Activated naive CD8-positive, alpha-beta T cell treated with anti-CD3 and anti-CD28 coated beads for 36 hours (primary cell): ENCODE measurements around the gene KCNMA1. TPM values are rescaled to one million over a fixed set of nuclear protein-coding genes. Genes with fewer than 3 reads are reported as not detected.

ENCODE experiments used
- DNase-seq: peaks from one replicate; pipeline ENCODE4 v3.0.0; 2021
- H3K27ac Mint-ChIP-seq: one replicate; pipeline ENCODE4 v1.8.0; 2022; ENCODE audit warnings: mild to moderate bottlenecking, moderate library complexity, mixed read lengths
- H3K27me3 Mint-ChIP-seq: one replicate; pipeline ENCODE4 v1.8.0; 2022; ENCODE audit warnings: mild to moderate bottlenecking, mixed read lengths
- H3K36me3 Mint-ChIP-seq: one replicate; pipeline ENCODE4 v1.8.0; 2021; ENCODE audit warnings: mild to moderate bottlenecking, mixed read lengths
- H3K4me1 Mint-ChIP-seq: one replicate; pipeline ENCODE4 v1.8.0; 2021; ENCODE audit warnings: mixed read lengths
- H3K4me3 Mint-ChIP-seq: one replicate; pipeline ENCODE4 v1.8.0; 2022; ENCODE audit warnings: mild to moderate bottlenecking, moderate library complexity, mixed read lengths
- H3K9me3 Mint-ChIP-seq: one replicate; pipeline ENCODE4 v1.8.0; 2022; ENCODE audit warnings: mixed read lengths
- total RNA-seq, 2 experiments: library from RNA; stranded (reverse); gene quantifications; one replicate each; pipeline ENCODE4 v1.2.3, GENCODE V29; 2021

Gene KCNMA1
- total RNA-seq, 2 experiments from 2014 or later, result not detected

DNA sequence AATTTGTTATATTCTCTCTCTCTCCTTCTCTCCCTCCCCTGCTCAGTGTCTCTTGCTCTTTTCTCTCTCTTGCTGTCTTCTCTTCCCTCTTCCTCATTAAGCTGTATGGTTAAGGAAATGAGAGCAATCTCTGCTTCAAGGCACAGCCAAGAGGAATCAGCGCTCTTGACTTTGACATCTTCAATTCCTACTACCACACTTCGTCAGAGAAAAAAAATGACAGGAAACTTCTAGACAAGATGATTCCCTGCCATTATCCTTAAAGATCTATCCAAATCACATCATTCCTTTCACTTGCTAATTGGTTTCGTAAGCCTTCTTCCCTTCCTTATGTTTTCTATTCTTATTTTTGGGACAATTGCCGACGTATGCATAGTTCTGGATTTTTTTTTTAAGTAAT, 425.0 kb downstream of the KCNMA1 start:
- Mint-ChIP-seq H3K4me1 (no peaks in the 10 kb centered on the region), H3K9me3 (no peaks in the 10 kb centered on the region), H3K36me3 (no peaks in the 10 kb centered on the region), H3K4me3 (no peak overlapping the region), H3K27ac (no peak overlapping the region), H3K27me3 (peaks cover 5% of the 10 kb centered on the region)
- no peak for DNase-seq

DNA sequence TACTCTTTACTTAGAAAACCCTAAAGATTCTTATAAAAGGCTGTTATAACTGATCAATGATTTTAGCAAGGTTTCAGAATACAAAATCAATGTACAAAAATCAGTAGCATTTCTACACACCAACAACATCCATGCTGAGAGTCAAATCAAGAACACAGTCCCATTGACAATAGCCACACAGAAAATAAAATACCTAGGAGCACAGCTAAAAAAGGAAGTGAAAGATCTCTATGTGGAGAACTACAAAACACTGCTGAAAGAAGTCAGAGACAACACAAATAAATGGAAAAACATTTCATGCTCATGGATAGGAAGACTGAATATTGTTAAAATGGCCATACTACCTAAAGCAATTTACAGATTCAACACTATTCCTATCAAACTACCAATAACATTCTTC, 427.0 kb downstream of the KCNMA1 start:
- no peak for DNase-seq
- no peak overlapping the region for H3K27ac Mint-ChIP-seq
- H3K4me1 Mint-ChIP-seq, result no peaks in the 10 kb centered on the region
- H3K36me3 Mint-ChIP-seq, result no peaks in the 10 kb centered on the region
- H3K9me3 Mint-ChIP-seq, result no peaks in the 10 kb centered on the region
- no peak overlapping the region for H3K4me3 Mint-ChIP-seq
- H3K27me3 Mint-ChIP-seq, result peaks cover 5% of the 10 kb centered on the region

- Mint-ChIP-seq H3K36me3 (no peaks in the 10 kb centered on the region), H3K4me3 (no peak overlapping the region), H3K4me1 (no peaks in the 10 kb centered on the region), H3K27me3 (peaks cover 11% of the 10 kb centered on the region), H3K27ac (no peak overlapping the region), H3K9me3 (no peaks in the 10 kb centered on the region)
- no peak for DNase-seq
These were observed 428.8 kb downstream of the KCNMA1 start for GRCh38 chr10:77208684-77209256.

- DNase-seq, result no peak
- no peaks in the 10 kb centered on the region for H3K4me1 Mint-ChIP-seq
- H3K4me3 Mint-ChIP-seq, result no peak overlapping the region
- H3K27me3 Mint-ChIP-seq, result peaks cover 18% of the 10 kb centered on the region
- no peaks in the 10 kb centered on the region for H3K36me3 Mint-ChIP-seq
- H3K9me3 Mint-ChIP-seq, result no peaks in the 10 kb centered on the region
- no peak overlapping the region for H3K27ac Mint-ChIP-seq
These were observed 429.8 kb downstream of the KCNMA1 start for GRCh38 chr10:77207828-77208185.

- no peaks in the 10 kb centered on the region for H3K4me1 Mint-ChIP-seq
- H3K4me3 Mint-ChIP-seq, result no peak overlapping the region
- H3K9me3 Mint-ChIP-seq, result no peaks in the 10 kb centered on the region
- no peak overlapping the region for H3K27ac Mint-ChIP-seq
- H3K36me3 Mint-ChIP-seq, result no peaks in the 10 kb centered on the region
- no peak for DNase-seq
- peaks cover 20% of the 10 kb centered on the region for H3K27me3 Mint-ChIP-seq
These were observed 430.3 kb downstream of the KCNMA1 start for GRCh38 chr10:77207182-77207827.

GRCh38 chr10:77205135-77205534, 432.5 kb downstream of the KCNMA1 start:
- H3K36me3 Mint-ChIP-seq, result no peaks in the 10 kb centered on the region
- no peak for DNase-seq
- H3K4me1 Mint-ChIP-seq, result no peaks in the 10 kb centered on the region
- no peaks in the 10 kb centered on the region for H3K9me3 Mint-ChIP-seq
- no peak overlapping the region for H3K4me3 Mint-ChIP-seq
- H3K27me3 Mint-ChIP-seq, result peaks cover 30% of the 10 kb centered on the region
- no peak overlapping the region for H3K27ac Mint-ChIP-seq

GRCh38 chr10:77204171-77204570, 433.4 kb downstream of the KCNMA1 start:
- Mint-ChIP-seq H3K4me1 (no peaks in the 10 kb centered on the region), H3K4me3 (no peak overlapping the region), H3K27ac (no peak overlapping the region)

GRCh38 chr10:77202857-77203256, 434.8 kb downstream of the KCNMA1 start:
- H3K4me3 Mint-ChIP-seq, result no peak overlapping the region
- no peak overlapping the region for H3K27ac Mint-ChIP-seq
- no peak for DNase-seq
- peaks cover 25% of the 10 kb centered on the region for H3K27me3 Mint-ChIP-seq
- H3K36me3 Mint-ChIP-seq, result no peaks in the 10 kb centered on the region
- no peaks in the 10 kb centered on the region for H3K4me1 Mint-ChIP-seq
- no peaks in the 10 kb centered on the region for H3K9me3 Mint-ChIP-seq

More at GRCh38 chr10:77204171-77204570, 433.4 kb downstream of the KCNMA1 start:
- Mint-ChIP-seq H3K27me3 (peaks cover 30% of the 10 kb centered on the region), H3K9me3 (no peaks in the 10 kb centered on the region), H3K36me3 (no peaks in the 10 kb centered on the region)
- no peak for DNase-seq

- no peak for DNase-seq
- H3K27me3 Mint-ChIP-seq, result peaks cover 29% of the 10 kb centered on the region
- no peaks in the 10 kb centered on the region for H3K36me3 Mint-ChIP-seq
- H3K4me3 Mint-ChIP-seq, result no peak overlapping the region
- H3K9me3 Mint-ChIP-seq, result no peaks in the 10 kb centered on the region
- peaks cover 1% of the 10 kb centered on the region for H3K4me1 Mint-ChIP-seq
- H3K27ac Mint-ChIP-seq, result no peak overlapping the region
These were observed 436.2 kb downstream of the KCNMA1 start for GRCh38 chr10:77201135-77202106.

GRCh38 chr10:77197544-77197943, 440.1 kb downstream of the KCNMA1 start:
- Mint-ChIP-seq H3K36me3 (no peaks in the 10 kb centered on the region), H3K27ac (no peak overlapping the region), H3K4me1 (peaks cover 1% of the 10 kb centered on the region), H3K4me3 (no peak overlapping the region), H3K9me3 (no peaks in the 10 kb centered on the region), H3K27me3 (peaks cover 20% of the 10 kb centered on the region)
- DNase-seq, result no peak

- Mint-ChIP-seq H3K27ac (no peak overlapping the region), H3K4me3 (no peak overlapping the region), H3K36me3 (no peaks in the 10 kb centered on the region), H3K4me1 (peaks cover 1% of the 10 kb centered on the region), H3K9me3 (no peaks in the 10 kb centered on the region), H3K27me3 (peaks cover 22% of the 10 kb centered on the region)
- no peak for DNase-seq
These were observed 441.0 kb downstream of the KCNMA1 start for GRCh38 chr10:77196614-77197013.

- Mint-ChIP-seq H3K27me3 (peaks cover 20% of the 10 kb centered on the region), H3K4me3 (no peak overlapping the region), H3K27ac (no peak overlapping the region), H3K9me3 (no peaks in the 10 kb centered on the region), H3K4me1 (peaks cover 1% of the 10 kb centered on the region), H3K36me3 (no peaks in the 10 kb centered on the region)
- DNase-seq, result no peak
These were observed 442.5 kb downstream of the KCNMA1 start for GRCh38 chr10:77195101-77195500.

DNA sequence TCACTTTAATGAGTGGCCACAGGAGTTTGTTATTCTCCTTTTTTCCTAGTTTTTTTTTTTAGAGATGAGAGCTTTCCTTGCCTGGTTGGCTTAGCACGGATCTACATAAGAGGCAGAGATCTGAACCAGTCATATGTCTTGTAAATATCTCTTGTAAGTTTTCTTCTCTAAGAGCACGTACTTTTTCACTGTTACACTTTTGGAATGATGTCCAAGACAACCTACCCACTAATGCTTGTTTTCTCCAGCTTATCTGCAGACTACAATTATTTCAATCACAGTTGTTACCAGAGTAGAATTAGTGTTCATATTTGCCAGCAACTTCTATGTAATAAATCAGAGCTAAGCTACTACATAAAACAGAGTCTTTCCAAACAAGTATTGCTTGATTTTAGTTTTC, 444.6 kb downstream of the KCNMA1 start:
- no peak for DNase-seq
- peaks cover 1% of the 10 kb centered on the region for H3K4me1 Mint-ChIP-seq
- H3K27ac Mint-ChIP-seq, result no peak overlapping the region
- no peaks in the 10 kb centered on the region for H3K36me3 Mint-ChIP-seq
- no peak overlapping the region for H3K4me3 Mint-ChIP-seq
- H3K27me3 Mint-ChIP-seq, result peaks cover 27% of the 10 kb centered on the region
- H3K9me3 Mint-ChIP-seq, result no peaks in the 10 kb centered on the region

- Mint-ChIP-seq H3K27ac (no peak overlapping the region), H3K9me3 (no peaks in the 10 kb centered on the region), H3K27me3 (peaks cover 27% of the 10 kb centered on the region), H3K4me1 (no peaks in the 10 kb centered on the region), H3K4me3 (no peak overlapping the region), H3K36me3 (no peaks in the 10 kb centered on the region)
- DNase-seq, result no peak
These were observed 445.2 kb downstream of the KCNMA1 start for GRCh38 chr10:77192402-77192801.

- Mint-ChIP-seq H3K27me3 (peaks cover 23% of the 10 kb centered on the region), H3K36me3 (no peaks in the 10 kb centered on the region), H3K27ac (no peak overlapping the region), H3K9me3 (no peaks in the 10 kb centered on the region), H3K4me3 (no peak overlapping the region), H3K4me1 (no peaks in the 10 kb centered on the region)
- DNase-seq, result no peak
These were observed 446.1 kb downstream of the KCNMA1 start for GRCh38 chr10:77191324-77192049.
